GM23338 (cell line): ENCODE data around the gene USP31. TPM values are rescaled to one million over a fixed set of nuclear protein-coding genes. Genes with fewer than 3 reads are reported as not detected.

Experiments
- ATAC-seq: fragments of 200-7000 bp; cut with Tn5 transposase; 3 replicates; pipeline ENCODE4 v1.9.1; 2020
- DNase-seq: peaks from one replicate; pipeline ENCODE4 v3.0.0-alpha.2; 2015; ENCODE audit warnings: low spot score
- H2AFZ ChIP-seq: fragments of 200-600 bp; sonication (generic); 2 replicates; pipeline ENCODE4 v1.8.0; 2016; ENCODE audit warnings: antibody characterized with exemption, mild to moderate bottlenecking, moderate library complexity
- H3F3A ChIP-seq: fragments of 200-600 bp; sonication (generic); replicated peaks from 2 replicates; pipeline ENCODE4 v1.8.0; 2017; ENCODE audit warnings: antibody characterized with exemption, mixed run types, low read depth
- H3K27ac ChIP-seq: fragments of 200-600 bp; sonication (generic); 2 replicates; pipeline ENCODE4 v1.6.1; 2016; ENCODE audit warnings: low read depth
- H3K27me3 ChIP-seq: fragments of 200-600 bp; sonication (generic); 2 replicates; pipeline ENCODE4 v1.8.0; 2016; ENCODE audit warnings: mild to moderate bottlenecking, mixed run types, moderate library complexity; ENCODE audit not compliant: insufficient read depth
- H3K36me3 ChIP-seq: fragments of 200-600 bp; sonication (generic); 2 replicates; pipeline ENCODE4 v1.8.0; 2016; ENCODE audit warnings: mild to moderate bottlenecking; ENCODE audit not compliant: insufficient read depth
- H3K4me1 ChIP-seq: fragments of 200-600 bp; sonication (generic); 2 replicates; pipeline ENCODE4 v1.8.0; 2016; ENCODE audit warnings: mild to moderate bottlenecking, moderate library complexity; ENCODE audit not compliant: insufficient read depth
- H3K4me2 ChIP-seq: fragments of 200-600 bp; sonication (generic); 2 replicates; pipeline ENCODE4 v1.7.1; 2017; ENCODE audit warnings: mixed run types
- H3K4me3 ChIP-seq: fragments of 200-600 bp; sonication (generic); 2 replicates; pipeline ENCODE4 v1.6.1; 2016; ENCODE audit warnings: mixed run types
- H3K79me2 ChIP-seq: fragments of 200-600 bp; sonication (generic); replicated peaks from 2 replicates; pipeline ENCODE4 v1.8.0; 2017; ENCODE audit warnings: mild to moderate bottlenecking; ENCODE audit not compliant: insufficient read depth
- H3K9me2 ChIP-seq: fragments of 200-600 bp; sonication (generic); 2 replicates; pipeline ENCODE4 v1.8.0; 2017; ENCODE audit not compliant: insufficient read depth
- H4K20me1 ChIP-seq: fragments of 200-600 bp; sonication (generic); replicated peaks from 2 replicates; pipeline ENCODE4 v1.8.0; 2017; ENCODE audit warnings: mild to moderate bottlenecking; ENCODE audit not compliant: insufficient read depth
- H3K27ac Mint-ChIP-seq: 2 replicates; pipeline ENCODE4 v1.8.0; 2020; ENCODE audit warnings: inconsistent platforms, mild to moderate bottlenecking, moderate library complexity, mixed read lengths
- H3K27me3 Mint-ChIP-seq: 3 replicates; pipeline ENCODE4 v1.8.0; 2022; ENCODE audit warnings: low read depth, mild to moderate bottlenecking, moderate library complexity, mixed read lengths, inconsistent platforms; ENCODE audit not compliant: insufficient read depth, poor library complexity
- H3K36me3 Mint-ChIP-seq: 3 replicates; pipeline ENCODE4 v1.8.0; 2021; ENCODE audit warnings: low read depth, mild to moderate bottlenecking, inconsistent platforms, moderate library complexity, mixed read lengths
- H3K4me1 Mint-ChIP-seq: 3 replicates; pipeline ENCODE4 v1.8.0; 2020; ENCODE audit warnings: mild to moderate bottlenecking, inconsistent platforms, mixed read lengths
- H3K4me3 Mint-ChIP-seq: 3 replicates; pipeline ENCODE4 v1.8.0; 2021; ENCODE audit warnings: moderate library complexity, mild to moderate bottlenecking, inconsistent platforms, mixed read lengths
- H3K9me3 Mint-ChIP-seq: 3 replicates; pipeline ENCODE4 v1.8.0; 2020; ENCODE audit warnings: moderate library complexity, mild to moderate bottlenecking, inconsistent platforms, mixed read lengths
- CREB1 ChIP-seq: fragments of 250-450 bp; sonication (Bioruptor Pico); IDR thresholded peaks from 2 replicates; pipeline ENCODE4 v1.5.0; 2020; ENCODE audit warnings: low read depth, mild to moderate bottlenecking, moderate library complexity
- ETS1 ChIP-seq: IDR thresholded peaks from 2 replicates; pipeline ENCODE4 v1.6.1; 2016; ENCODE audit warnings: antibody characterized with exemption
- JUNB ChIP-seq: IDR thresholded peaks from one replicate; pipeline ENCODE4 v1.6.1; 2016; ENCODE audit warnings: antibody characterized with exemption; ENCODE audit not compliant: unreplicated experiment
- STAT1 ChIP-seq: IDR thresholded peaks from one replicate; pipeline ENCODE4 v1.6.1; 2016; ENCODE audit warnings: antibody characterized with exemption; ENCODE audit not compliant: unreplicated experiment
- ZNF331 ChIP-seq: fragments of 250-450 bp; sonication (Bioruptor Pico); IDR thresholded peaks from 2 replicates; pipeline ENCODE4 v1.5.0; 2020; ENCODE audit warnings: low read depth, mild to moderate bottlenecking, moderate library complexity
- polyA plus RNA-seq: library from polyadenylated mRNA; unstranded; fragments of >200 nt; fragmentation: Nextera tagmentation; extraction: Ambion mirVana; gene quantifications from 2 replicates; pipeline ENCODE4 v1.2.1, GENCODE V29; 2016
- total RNA-seq: library from RNA; depleted of rRNA; stranded (reverse); fragments of >200 nt; shearing (Covaris generic); gene quantifications from 2 replicates; pipeline ENCODE4 v1.2.3, GENCODE V29; 2014
- TF ChIP-seq, protein P1 (sequence below), 2 experiments: fragments of 200-600 bp in 1 of 2; sonication (generic) in 1 of 2; conservative IDR thresholded peaks; 2 replicates each; pipeline versions ENCODE4 v1.5.1 to v1.6.1; 2016 to 2017; ENCODE audit warnings: antibody characterized with exemption in 2 of 2, low read depth in 2 of 2, mild to moderate bottlenecking in 2 of 2, moderate library complexity in 1 of 2
- TF ChIP-seq, protein P2 (sequence below): fragments of 250-450 bp; sonication (Bioruptor Pico); IDR thresholded peaks from 2 replicates; pipeline ENCODE4 v1.5.0; 2020; ENCODE audit warnings: mild to moderate bottlenecking, moderate library complexity

The USP31 gene
- total and polyA plus RNA-seq, 2 experiments from 2014 or later = 4.3 to 17.9 TPM

DNA sequence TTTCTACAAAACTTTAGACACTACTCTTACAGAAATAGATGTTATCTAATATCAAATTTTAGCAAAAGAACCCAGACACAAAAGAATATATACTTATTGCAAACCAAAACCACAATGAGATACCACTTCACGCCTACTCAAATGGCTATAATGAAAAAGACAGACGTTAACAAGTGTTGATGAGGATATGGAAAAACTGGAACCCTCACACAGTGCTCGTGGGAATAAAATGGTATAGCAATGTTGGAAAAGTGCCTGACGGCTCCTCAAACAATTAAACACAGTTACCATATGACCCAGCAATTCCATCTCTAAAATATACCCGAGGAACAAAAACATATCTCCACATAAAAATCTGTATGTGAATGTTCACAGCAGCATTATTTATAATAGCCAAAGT, 27.1 kb downstream of the USP31 start:
- H3K79me2 ChIP-seq = peaks cover 100% of the 10 kb centered on the region
- peak overlapping the region; percentile 29; the same call in 1 of the 2 replicates for H3K4me2 ChIP-seq
- H3K36me3 Mint-ChIP-seq = no peaks in the 10 kb centered on the region
- H3K27ac ChIP-seq = no peak overlapping the region
- H4K20me1 ChIP-seq = peaks cover 51% of the 10 kb centered on the region
- H3K4me3 ChIP-seq = no peak overlapping the region
- H3K4me1 ChIP-seq = peaks cover 38% of the 10 kb centered on the region
- H3K27me3 ChIP-seq = no peaks in the 10 kb centered on the region
- H3K27ac Mint-ChIP-seq = no peak overlapping the region
- no peaks in the 10 kb centered on the region for H3F3A ChIP-seq
- ATAC-seq (no peak), DNase-seq (no peak)
- H2AFZ ChIP-seq = no peak overlapping the region
- TF ChIP-seq ZNF331 (no peak), STAT1 (no peak)
- peaks cover 6% of the 10 kb centered on the region for H3K27me3 Mint-ChIP-seq
- no peaks in the 10 kb centered on the region for H3K36me3 ChIP-seq
- peaks cover 47% of the 10 kb centered on the region for H3K4me1 Mint-ChIP-seq
- no peaks in the 10 kb centered on the region for H3K9me3 Mint-ChIP-seq
- no peak overlapping the region for H3K4me3 Mint-ChIP-seq
- H3K9me2 ChIP-seq = no peaks in the 10 kb centered on the region

- H3K4me3 ChIP-seq = no peak overlapping the region
- peaks cover 48% of the 10 kb centered on the region for H3K4me1 ChIP-seq
- no peak overlapping the region for H3K27ac ChIP-seq
- Mint-ChIP-seq H3K9me3 (no peaks in the 10 kb centered on the region), H3K4me1 (peaks cover 52% of the 10 kb centered on the region), H3K27me3 (peaks cover 6% of the 10 kb centered on the region), H3K27ac (no peak overlapping the region), H3K36me3 (no peaks in the 10 kb centered on the region), H3K4me3 (no peak overlapping the region)
- H3F3A ChIP-seq = no peaks in the 10 kb centered on the region
- peak overlapping the region; percentile 29; the same call in 1 of the 2 replicates for H3K4me2 ChIP-seq
- peaks cover 99% of the 10 kb centered on the region for H3K79me2 ChIP-seq
- H3K27me3 ChIP-seq = no peaks in the 10 kb centered on the region
- peaks cover 49% of the 10 kb centered on the region for H4K20me1 ChIP-seq
- H3K9me2 ChIP-seq = no peaks in the 10 kb centered on the region
- DNase-seq (no peak), ATAC-seq (peak; percentile 73)
- H2AFZ ChIP-seq = no peak overlapping the region
- H3K36me3 ChIP-seq = no peaks in the 10 kb centered on the region
- TF ChIP-seq CREB1 (CRISPR knock-in tag) (no peak), JUNB (no peak), ZNF331 (no peak), ETS1 (no peak)
- TF ChIP-seq, protein P1, sequence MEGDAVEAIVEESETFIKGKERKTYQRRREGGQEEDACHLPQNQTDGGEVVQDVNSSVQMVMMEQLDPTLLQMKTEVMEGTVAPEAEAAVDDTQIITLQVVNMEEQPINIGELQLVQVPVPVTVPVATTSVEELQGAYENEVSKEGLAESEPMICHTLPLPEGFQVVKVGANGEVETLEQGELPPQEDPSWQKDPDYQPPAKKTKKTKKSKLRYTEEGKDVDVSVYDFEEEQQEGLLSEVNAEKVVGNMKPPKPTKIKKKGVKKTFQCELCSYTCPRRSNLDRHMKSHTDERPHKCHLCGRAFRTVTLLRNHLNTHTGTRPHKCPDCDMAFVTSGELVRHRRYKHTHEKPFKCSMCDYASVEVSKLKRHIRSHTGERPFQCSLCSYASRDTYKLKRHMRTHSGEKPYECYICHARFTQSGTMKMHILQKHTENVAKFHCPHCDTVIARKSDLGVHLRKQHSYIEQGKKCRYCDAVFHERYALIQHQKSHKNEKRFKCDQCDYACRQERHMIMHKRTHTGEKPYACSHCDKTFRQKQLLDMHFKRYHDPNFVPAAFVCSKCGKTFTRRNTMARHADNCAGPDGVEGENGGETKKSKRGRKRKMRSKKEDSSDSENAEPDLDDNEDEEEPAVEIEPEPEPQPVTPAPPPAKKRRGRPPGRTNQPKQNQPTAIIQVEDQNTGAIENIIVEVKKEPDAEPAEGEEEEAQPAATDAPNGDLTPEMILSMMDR (conservative IDR thresholded peaks at IDR 0.05; ENCODE audit: low read depth in 2 of 2) = no peak
- TF ChIP-seq, protein P2, sequence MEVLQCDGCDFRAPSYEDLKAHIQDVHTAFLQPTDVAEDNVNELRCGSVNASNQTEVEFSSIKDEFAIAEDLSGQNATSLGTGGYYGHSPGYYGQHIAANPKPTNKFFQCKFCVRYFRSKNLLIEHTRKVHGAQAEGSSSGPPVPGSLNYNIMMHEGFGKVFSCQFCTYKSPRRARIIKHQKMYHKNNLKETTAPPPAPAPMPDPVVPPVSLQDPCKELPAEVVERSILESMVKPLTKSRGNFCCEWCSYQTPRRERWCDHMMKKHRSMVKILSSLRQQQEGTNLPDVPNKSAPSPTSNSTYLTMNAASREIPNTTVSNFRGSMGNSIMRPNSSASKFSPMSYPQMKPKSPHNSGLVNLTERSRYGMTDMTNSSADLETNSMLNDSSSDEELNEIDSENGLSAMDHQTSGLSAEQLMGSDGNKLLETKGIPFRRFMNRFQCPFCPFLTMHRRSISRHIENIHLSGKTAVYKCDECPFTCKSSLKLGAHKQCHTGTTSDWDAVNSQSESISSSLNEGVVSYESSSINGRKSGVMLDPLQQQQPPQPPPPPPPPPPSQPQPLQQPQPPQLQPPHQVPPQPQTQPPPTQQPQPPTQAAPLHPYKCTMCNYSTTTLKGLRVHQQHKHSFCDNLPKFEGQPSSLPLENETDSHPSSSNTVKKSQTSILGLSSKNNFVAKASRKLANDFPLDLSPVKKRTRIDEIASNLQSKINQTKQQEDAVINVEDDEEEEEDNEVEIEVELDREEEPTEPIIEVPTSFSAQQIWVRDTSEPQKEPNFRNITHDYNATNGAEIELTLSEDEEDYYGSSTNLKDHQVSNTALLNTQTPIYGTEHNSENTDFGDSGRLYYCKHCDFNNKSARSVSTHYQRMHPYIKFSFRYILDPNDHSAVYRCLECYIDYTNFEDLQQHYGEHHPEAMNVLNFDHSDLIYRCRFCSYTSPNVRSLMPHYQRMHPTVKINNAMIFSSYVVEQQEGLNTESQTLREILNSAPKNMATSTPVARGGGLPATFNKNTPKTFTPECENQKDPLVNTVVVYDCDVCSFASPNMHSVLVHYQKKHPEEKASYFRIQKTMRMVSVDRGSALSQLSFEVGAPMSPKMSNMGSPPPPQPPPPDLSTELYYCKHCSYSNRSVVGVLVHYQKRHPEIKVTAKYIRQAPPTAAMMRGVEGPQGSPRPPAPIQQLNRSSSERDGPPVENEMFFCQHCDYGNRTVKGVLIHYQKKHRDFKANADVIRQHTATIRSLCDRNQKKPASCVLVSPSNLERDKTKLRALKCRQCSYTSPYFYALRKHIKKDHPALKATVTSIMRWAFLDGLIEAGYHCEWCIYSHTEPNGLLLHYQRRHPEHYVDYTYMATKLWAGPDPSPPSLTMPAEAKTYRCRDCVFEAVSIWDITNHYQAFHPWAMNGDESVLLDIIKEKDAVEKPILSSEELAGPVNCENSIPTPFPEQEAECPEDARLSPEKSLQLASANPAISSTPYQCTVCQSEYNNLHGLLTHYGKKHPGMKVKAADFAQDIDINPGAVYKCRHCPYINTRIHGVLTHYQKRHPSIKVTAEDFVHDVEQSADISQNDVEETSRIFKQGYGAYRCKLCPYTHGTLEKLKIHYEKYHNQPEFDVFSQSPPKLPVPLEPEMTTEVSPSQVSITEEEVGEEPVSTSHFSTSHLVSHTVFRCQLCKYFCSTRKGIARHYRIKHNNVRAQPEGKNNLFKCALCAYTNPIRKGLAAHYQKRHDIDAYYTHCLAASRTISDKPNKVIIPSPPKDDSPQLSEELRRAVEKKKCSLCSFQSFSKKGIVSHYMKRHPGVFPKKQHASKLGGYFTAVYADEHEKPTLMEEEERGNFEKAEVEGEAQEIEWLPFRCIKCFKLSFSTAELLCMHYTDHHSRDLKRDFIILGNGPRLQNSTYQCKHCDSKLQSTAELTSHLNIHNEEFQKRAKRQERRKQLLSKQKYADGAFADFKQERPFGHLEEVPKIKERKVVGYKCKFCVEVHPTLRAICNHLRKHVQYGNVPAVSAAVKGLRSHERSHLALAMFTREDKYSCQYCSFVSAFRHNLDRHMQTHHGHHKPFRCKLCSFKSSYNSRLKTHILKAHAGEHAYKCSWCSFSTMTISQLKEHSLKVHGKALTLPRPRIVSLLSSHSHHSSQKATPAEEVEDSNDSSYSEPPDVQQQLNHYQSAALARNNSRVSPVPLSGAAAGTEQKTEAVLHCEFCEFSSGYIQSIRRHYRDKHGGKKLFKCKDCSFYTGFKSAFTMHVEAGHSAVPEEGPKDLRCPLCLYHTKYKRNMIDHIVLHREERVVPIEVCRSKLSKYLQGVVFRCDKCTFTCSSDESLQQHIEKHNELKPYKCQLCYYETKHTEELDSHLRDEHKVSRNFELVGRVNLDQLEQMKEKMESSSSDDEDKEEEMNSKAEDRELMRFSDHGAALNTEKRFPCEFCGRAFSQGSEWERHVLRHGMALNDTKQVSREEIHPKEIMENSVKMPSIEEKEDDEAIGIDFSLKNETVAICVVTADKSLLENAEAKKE (CRISPR knock-in tag) = no peak
These were observed 28.2 kb downstream of the USP31 start for GRCh38 chr16:23121024-23121423.
